ENCODE results near the gene CYP27C1.

CYP27C1 gene

GRCh38 chr2:127150996-127151395 lies 69.1 kb downstream of the CYP27C1 start:
- DNase-seq (ENCODE audit: low read depth in 2 of 2) = no peak

DNA sequence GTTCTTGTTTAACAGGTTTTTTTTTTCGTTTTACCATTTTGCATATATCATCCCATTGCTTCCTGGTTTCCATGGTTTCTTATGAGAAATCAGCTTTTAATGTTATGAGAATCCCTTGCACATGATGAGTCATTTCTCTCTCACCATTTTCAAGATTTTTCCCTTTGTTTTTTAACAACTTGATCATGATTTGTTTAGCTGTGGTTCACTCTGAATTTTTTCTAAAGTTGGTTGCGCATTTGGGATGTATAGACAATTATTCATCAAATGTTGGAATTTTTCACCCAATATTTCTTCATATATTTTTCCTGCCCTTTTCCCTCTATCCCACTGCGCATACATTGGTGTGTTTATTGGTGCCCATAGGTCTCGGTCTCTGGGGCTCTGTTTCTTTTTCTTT lies 70.7 kb downstream of the CYP27C1 start:
- no peak for DNase-seq (ENCODE audit: low read depth in 2 of 2)

DNA sequence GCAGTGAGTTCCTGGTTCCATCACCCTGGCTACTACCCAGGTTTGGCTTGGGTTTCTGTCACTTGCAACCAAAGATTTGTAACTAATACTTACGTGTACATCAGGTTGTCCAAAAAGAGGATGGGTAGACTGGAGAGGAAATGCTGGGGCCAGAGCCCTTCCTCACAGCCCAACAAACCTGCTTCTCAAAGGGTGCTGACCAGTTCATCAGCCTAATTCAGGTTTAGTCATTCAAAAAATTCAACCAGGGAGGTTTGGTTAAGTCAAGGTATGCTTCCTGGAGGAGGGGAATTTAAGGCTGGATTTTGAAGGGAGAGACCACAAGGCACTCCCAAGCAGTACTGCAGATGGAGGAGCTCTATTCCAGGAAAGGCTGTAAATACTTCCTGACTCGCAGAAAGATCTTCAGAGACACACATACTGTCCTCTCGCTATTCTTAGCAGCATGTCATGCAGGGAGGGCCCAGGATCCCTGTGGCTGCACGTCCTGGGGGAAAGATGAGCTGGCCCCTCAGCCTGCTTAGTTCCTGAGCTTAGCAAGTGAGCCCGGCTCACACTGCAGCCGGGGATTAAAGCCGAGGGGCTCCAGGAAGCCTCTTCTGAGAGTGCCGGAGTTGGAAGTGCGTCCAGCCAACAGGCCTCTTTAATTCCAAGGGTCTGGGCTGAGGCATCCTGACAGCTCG lies 73.1 kb downstream of the CYP27C1 start:
- DNase-seq (ENCODE audit: low read depth in 2 of 2) = no peak

DNA sequence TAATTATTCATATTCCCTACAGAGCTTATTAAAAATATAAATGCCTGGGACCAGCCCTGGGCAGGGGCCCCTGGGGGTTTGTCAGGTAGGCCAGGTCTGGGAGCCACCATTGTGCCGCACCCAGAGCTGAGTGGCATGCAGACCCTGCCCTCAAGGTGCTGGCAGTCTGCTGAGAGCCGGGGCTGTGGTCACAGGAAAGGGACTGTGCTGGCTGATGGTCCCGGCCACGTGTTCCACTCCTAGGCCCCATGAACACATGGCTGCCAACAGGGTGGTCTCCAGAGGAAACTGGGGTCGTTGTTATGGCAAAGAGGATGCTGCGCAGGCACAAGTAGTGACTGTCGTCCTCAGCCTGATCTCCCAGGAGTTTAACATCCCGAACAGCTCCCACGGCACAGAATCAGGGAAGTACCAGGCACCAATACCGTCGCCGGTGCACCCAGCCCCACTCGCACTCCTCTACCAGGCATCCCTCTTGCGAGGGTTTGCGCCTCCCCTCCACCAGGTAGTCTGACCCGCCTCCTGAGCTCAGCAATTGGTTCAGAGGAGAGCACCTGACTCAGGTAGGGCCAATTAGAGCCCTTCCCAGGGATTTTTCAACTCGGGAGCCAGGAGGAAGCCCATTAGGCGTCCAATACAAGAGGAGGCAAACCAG lies 73.9 kb downstream of the CYP27C1 start:
- no peak for DNase-seq (ENCODE audit: low read depth in 2 of 2)

- DNase-seq (ENCODE audit: low read depth in 2 of 2) = no peak
Measured at GRCh38 chr2:127145280-127145895, 74.7 kb downstream of the CYP27C1 start.

DNA sequence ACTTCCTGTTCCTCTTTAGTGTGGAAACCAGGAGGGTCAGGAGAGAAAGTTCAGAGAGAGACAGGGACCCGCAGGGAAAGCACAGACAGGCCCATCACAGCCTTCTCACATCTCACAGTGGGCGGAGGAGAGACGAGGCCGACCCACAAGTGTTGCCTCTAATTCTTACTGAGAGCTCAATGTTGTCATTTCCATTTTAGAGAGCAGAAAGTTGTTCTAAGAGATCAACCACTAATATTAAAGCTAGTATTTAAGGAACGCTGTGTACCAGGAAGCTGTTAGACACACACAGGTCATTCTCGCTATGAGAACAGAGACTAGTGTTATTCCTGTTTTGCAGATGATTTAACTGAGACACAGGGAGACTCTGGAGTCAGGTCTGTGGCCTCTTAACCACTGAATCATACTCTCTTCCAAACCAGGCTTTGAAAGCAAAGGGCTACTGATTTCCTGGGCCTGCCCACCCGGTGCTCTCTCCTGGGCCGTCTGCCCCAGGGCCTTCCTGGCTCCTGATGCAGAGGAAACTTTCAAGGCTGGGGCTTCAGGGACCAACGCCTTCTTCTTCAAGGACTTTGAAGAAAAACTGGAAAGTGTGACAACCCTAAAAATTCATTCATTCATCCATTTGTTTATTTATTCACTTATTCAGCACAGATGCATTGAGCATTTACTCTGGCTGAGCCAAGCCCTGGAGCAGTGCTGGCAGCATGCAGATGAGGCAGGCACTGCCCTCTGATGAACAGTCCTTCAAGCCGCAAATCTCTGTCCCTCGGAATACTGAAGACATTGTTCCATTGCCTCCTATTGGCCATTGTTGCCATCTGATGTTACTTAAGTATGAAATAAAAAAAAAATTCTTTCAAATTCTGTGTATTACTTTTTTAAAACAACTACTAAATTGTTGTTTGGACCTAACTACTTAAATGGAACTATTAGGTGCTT lies 76.0 kb downstream of the CYP27C1 start:
- no peak for DNase-seq (ENCODE audit: low read depth in 2 of 2)

- no peak for DNase-seq (ENCODE audit: low read depth in 2 of 2)
Measured at GRCh38 chr2:127142663-127143630, 77.2 kb downstream of the CYP27C1 start.

- no peak for DNase-seq (ENCODE audit: low read depth in 2 of 2)
Measured at GRCh38 chr2:127140538-127140937, 79.6 kb downstream of the CYP27C1 start.

- DNase-seq (ENCODE audit: low read depth in 2 of 2) = no peak
Measured at GRCh38 chr2:127139766-127140165, 80.3 kb downstream of the CYP27C1 start.

DNA sequence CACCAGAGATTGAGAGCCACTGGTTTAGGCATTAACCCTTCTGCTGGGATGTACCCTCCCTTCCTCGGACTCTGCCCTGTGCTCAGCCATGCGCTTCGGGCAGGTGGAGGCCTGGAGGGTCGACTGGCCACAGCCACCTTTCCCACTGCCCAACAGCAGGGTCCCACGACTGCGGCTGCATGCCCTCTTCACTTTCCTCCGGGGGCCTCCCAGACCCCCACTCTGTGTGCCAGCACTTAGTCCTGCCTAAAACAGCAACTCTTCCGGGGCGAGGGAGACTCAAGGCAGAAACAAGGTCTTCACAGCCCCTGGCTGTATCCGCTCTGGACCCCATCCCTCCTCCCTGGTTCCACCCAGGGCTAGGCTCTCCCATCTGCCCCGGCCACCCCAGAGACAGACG lies 81.8 kb downstream of the CYP27C1 start:
- DNase-seq (ENCODE audit: low read depth in 2 of 2) = no peak

DNA sequence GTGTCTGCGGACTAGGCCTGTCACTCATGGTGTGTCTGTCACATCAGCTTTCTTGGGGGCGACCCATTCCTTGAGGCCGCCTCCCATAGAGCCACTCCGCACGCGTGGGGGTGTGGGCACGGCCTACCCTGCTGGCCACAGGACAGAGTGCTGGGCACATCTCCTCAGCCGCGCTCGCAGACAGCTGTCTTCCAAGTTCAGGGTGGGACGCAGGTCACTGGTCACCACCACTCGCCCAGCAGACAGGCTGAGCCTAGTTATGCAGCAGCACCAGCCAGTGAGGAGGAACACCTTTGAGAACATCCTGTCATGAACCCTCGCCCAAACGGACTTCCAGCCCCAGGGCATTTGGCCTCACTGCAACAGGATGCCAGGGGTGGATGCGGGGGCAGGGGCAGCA lies 82.4 kb downstream of the CYP27C1 start:
- no peak for DNase-seq (ENCODE audit: low read depth in 2 of 2)

- no peak for DNase-seq (ENCODE audit: low read depth in 2 of 2)
Measured at GRCh38 chr2:127137225-127137624, 82.9 kb downstream of the CYP27C1 start.

DNA sequence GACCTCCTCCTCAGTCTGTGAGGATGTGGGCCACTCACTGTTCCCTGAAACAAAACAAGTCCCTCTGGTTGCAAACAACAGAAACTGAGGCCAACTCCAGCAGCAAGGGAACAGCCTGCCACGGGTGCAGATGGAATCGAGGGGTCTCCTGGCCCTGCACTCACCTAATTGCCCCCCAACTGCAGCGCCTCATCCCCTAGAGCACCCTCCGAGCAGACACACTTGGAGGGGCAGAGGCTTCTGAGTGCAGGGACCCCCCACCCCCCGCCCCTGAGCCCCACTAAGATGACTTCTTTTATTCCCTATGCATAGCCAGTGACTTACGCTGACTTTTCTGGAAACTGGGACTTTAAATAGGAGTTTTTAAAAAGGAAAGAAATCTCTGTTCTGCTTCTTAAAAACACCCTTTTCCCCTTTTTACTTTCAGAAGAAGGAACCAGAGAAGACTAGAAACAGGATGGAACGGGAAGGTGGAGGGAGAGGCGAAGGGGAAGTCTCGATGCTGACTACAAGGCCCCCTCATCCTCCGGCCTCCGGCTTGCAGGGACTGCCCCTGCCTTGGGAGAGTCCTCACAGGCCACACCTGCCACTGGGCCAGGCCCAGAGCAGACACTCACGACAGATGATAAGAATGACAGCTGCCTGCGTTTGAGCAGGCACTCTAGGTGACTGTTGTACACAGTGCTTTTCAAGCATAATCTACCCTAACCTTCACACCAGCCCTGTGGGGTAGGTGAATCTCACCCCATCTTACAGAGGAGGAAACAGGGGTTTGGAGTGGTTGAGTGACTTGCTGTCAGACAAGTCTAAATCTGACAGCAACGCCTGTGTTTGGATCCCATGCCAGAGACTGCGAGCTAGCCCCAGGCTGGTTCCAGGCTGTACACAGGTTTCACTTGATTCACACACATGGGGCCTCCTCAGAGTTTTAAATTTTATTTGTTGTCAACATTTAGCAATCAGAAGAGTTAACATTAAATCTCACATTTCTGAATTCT lies 85.0 kb downstream of the CYP27C1 start:
- DNase-seq (ENCODE audit: low read depth in 2 of 2) = no peak

GRCh38 chr2:127134235-127134634 lies 85.9 kb downstream of the CYP27C1 start:
- no peak for DNase-seq (ENCODE audit: low read depth in 2 of 2)
